HG02610 (cell line): ENCODE measurements around the gene PFKFB3.
"Not testable (repeated sequence)": the region's sequence is repeated elsewhere in the genome, so short reads cannot be mapped to it uniquely, and the experiment has no call there.

Experiments used
- ATAC-seq: cut with Tn5 transposase; IDR thresholded peaks from one replicate; pipeline ENCODE4 v1.9.1; 2021; ENCODE audit warnings: mild to moderate bottlenecking, moderate library complexity; ENCODE audit not compliant: unreplicated experiment

PFKFB3 gene

DNA sequence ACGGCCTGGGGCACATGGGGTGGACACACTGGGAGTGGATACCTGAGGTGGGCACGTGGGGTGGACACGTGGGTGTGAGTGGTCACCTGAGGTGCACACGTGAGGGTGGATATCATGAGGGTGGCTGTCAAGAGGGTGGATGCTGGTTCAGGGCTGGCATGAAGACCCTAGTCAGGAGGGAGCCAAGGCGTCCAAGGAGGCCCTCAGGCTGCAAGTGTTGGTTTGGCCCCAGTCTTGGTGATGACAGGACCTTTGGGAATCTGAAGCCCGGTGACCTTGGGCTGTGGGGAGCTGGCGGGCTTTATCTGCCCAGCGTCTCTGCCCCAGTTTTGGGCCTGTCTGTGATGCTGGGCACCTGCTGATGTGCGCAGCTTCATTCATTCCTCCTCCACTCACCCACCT lies 24.9 kb upstream of the PFKFB3 start:
- no peak for ATAC-seq

DNA sequence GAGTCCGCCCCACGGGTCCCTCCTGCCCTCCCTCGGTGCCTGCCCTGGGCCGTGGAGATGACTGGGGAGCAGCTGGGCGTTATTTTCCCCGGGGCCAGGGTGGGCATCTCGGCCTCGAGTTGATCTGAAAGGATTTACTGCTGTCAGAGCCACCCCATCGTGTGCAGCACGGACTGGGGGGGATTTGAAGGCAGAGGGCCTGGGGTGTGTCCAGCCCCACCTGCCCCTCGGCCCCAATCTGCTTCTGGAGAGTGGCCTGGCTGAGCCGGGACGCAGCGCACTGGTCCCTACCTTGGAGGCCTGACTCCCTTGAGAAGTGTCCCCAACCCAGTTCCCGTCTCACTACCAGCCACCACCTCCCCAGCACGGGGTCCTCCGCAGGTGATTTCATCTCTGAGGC lies 24.2 kb upstream of the PFKFB3 start:
- no peak for ATAC-seq

DNA sequence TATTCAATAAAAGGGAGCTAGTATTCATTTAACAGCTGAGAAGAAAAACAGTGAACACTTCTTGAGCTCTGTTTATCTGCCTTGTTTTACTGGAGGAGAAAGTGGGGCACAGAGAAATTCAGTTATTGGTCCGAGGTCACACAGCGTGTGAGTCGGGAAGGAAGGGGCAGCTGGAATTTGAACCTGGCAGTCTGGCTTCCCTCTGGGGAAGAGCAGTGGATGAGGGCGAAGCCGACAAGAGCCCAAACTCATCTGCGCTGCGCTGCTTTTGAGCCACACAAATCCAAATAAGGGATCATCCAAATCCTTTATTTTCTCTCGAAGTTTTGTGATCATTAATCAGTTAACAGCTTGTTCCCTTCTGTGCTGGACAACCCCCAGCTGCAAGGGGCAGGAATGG lies 23.7 kb upstream of the PFKFB3 start:
- ATAC-seq, result no peak

DNA sequence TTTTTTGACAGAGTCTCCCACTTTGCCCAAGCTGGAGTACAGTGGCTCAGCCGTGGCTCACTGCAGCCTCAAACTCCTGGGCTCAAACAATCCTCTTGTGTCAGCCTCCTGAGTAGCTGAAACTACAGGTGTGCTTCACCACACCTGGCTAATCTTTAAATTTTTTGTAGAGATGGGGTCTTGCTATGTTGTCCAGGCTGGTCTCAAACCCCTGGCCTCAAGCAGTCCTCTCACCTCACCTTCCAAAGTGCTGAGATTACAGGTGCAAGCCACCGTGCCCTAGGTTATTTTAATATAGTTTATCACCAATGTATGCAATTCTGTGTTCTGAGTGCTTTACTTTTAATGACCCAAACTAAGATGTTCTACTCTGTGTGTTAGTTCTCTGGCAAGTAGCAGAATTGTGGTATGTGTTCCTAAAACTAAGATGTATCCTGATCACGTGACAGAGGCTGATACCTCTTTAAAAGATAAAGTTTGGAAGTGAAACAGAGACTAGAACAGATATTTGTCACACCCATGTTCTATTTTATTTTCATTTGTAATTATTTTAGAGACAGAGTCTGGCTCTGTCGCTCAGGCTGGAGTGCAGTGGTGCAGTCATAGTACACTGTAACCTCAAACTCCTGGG lies 22.1 kb upstream of the PFKFB3 start:
- no peak for ATAC-seq

- no peak for ATAC-seq
Observed at GRCh38 chr10:6181249-6181648, 21.5 kb upstream of the PFKFB3 start.

GRCh38 chr10:6182454-6183098 lies 20.2 kb upstream of the PFKFB3 start:
- no peak for ATAC-seq

DNA sequence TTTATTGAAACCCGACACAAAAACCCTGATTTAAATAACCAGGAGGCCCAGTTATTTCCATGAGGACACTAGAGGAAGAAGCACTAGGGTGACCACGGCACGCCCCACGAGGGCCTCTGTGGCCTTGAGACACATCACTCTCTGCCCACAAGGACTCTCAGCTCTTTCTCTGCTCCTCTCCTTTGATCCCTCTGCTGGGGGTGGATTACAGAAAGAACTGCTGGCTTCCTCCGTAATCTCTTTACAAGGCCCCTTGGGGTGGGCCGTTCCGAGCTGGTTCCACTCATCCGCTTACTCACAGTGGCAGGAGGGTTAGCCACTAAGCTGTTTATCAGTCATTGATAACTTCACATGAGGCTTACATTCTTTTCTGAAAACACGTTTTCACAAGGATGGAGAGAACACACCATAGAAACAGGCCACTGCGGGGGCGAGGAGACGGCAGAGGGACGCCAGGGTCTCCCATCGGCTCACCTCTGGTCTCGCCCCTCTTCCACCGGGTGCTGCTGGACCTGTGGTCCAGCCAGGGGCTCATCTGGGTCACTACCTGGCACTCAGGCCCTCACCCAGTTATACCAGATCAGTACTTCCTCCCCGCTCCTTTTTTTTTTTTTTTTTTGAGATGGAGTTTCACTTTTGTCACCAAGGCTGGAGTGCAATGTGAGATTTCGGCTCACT lies 17.6 kb upstream of the PFKFB3 start:
- no peak for ATAC-seq

GRCh38 chr10:6186894-6187256 lies 15.9 kb upstream of the PFKFB3 start:
- no peak for ATAC-seq

GRCh38 chr10:6187278-6187677 lies 15.5 kb upstream of the PFKFB3 start:
- no peak for ATAC-seq

DNA sequence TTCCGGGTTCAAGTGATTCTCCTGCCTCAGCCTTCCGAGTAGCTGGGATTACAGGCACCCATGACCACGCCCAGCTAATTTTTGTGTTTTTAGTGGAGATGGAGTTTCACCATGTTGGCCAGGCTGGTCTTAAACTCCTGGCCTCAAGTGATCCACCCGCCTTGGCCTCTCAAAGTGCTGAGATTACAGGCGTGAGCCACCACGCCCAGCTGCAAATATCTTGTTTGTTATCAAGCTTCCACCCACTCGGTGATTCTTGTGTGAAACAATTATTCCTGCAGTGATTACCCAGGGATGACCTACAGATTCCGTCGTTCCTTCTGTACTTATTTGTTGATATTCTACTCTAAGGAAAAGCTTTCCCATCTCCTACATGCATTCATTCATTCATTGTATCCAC lies 12.7 kb upstream of the PFKFB3 start:
- not testable (repeated sequence) for ATAC-seq

DNA sequence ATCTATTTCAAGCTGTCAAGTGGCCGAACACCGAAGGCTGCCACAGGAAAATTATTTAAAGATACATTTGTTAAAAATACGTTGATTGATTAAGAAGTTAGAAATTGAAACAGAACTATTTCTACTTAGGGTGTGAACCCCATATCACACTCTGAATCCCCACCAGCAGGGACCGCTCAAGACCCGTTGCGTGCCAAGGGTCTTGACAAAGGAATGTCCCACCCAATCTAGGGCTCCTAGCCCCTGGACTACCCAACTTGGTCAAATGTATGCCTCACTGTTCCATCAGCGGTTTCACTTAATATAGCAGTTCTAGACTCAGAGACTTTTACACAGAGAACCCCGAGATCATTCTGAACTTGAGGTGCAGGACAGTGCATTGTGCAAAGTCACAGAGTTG lies 11.6 kb upstream of the PFKFB3 start:
- ATAC-seq, result no peak

GRCh38 chr10:6191569-6191968 lies 11.2 kb upstream of the PFKFB3 start:
- no peak for ATAC-seq

- not testable (repeated sequence) for ATAC-seq
Observed at GRCh38 chr10:6193342-6193741, 9.4 kb upstream of the PFKFB3 start.

DNA sequence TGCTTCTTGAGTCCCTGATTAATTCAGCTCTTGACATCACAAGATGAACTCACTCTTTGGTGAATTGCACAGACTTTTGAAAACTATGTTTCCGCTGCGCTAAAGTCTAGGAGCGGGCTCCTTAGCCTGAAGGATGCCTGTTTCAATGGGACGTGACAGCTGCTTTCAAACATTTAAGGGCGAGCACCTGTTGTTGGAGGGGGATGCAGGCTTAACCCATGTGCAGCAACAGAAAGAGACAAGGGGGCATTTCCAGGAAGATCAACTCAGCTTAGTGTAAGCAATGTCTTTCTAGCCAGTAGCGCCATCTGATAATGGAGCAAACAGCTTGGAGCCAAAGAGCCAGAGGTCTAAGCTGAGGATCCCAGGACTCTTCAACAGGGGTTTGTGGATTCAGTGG lies 8.4 kb upstream of the PFKFB3 start:
- no peak for ATAC-seq

GRCh38 chr10:6195376-6195775 lies 7.4 kb upstream of the PFKFB3 start:
- no peak for ATAC-seq

- no peak for ATAC-seq
Observed at GRCh38 chr10:6195846-6196245, 6.9 kb upstream of the PFKFB3 start.

DNA sequence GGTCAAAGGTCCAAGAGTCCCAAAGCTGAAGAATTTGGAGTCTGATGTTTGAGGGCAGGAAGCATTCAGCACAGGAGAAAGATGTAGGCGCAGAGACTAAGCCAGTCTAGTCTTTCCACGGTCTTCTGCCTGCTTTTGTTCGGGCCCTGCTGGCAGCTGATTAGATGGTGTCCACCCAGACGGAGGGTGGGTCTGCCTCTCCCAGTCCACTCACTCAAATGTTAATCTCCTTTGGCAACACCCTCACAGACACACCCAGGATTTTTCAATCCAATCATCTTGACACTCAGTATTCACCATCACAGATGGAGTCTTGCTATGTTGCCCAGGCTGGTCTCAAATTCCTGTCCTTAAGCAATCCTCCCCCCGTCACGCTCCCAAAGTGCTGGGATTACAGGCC lies 6.2 kb upstream of the PFKFB3 start:
- not testable (repeated sequence) for ATAC-seq

DNA sequence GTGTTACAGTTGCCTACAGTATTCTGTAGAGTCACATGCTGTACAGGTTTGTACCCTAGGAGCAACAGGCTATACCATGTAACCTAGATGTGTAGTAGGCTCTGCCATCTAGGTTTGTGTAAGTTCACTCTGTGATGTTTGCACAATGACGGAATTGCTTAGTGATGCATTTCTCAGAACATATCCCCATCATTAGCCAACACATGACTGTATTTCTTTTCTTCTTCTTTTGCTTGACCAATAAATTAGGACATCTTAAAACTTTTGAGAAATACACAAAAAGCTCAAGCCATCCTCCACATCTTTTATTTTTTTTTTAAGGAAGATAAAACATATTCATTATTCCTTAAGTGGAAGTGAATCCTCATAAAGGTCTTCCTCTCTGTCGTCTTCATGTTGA lies 5.4 kb upstream of the PFKFB3 start:
- no peak for ATAC-seq

GRCh38 chr10:6198171-6198570 lies 4.6 kb upstream of the PFKFB3 start:
- no peak for ATAC-seq

DNA sequence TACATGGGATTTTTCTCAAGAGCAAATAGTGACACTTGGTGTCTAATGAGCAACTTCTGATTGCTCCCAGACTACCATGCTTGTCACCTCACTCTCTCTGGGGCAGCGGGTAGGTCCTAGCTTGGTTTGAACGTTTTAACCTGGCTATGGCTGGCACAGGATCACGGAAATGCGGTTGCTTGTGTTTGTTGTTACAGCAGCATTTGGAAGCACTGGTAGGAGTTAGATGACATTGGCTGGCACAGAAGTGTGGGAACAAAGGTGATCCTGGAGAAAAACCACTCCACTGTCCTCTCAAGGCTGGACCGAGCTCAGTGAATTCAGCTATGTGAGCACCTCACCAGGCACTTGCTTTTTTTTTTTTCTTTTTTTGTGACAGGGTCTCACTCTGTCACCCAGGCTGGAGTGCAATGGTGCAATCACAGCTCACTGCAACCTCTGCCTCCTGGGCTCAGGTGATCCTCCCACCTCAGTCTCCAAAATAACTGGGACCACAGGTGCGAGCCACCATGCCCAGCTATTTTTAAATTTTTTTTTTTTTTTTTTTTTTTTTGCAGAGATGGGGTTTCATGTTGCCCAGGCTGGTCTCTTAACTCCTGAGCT lies 3.5 kb upstream of the PFKFB3 start:
- no peak for ATAC-seq

GRCh38 chr10:6200440-6200733 lies 2.3 kb upstream of the PFKFB3 start:
- ATAC-seq, result no peak
